ENCODE data around the gene PFDN5.

GRCh38 chr12:53299454-53300180, 4.3 kb downstream of the PFDN5 start, which contains the start of gene MYG1:
- TF ChIP-seq CTCF (IDR thresholded peaks at IDR 0.05; ENCODE audit: low read length) (no peak), EZH2 (IDR thresholded peaks at IDR 0.05; ENCODE audit: borderline replicate concordance, low read length) (no peak)

Data from OCI-LY1 (cell line).